BJ (cell line): ENCODE measurements around the gene F2. TPM values are rescaled to one million over a fixed set of nuclear protein-coding genes. Genes with fewer than 3 reads are reported as not detected.

Experiments used
- CTCF ChIA-PET: fragments of 350-600 bp; formaldehyde crosslinking; extraction: SDS; loops from one replicate; lab custom pipeline; 2021; ENCODE audit warnings: antibody characterized with exemption, inconsistent platforms; lab: Yijun Ruan, JAX
- POLR2A ChIA-PET: fragments of 300-600 bp; sonication (Branson Sonifier 250); formaldehyde crosslinking; extraction: SDS; loops from one replicate; lab custom pipeline; 2021; ENCODE audit warnings: antibody characterized with exemption; lab: Charles Lee
- DNase-seq: peaks from one replicate; pipeline ENCODE4 v3.0.0-alpha.2; 2011; ENCODE audit warnings: low read depth
- H3K27me3 ChIP-seq: 2 replicates; pipeline ENCODE4 v1.6.0; 2011; ENCODE audit warnings: low read length; ENCODE audit not compliant: control insufficient read depth, insufficient read depth
- H3K36me3 ChIP-seq: 2 replicates; pipeline ENCODE4 v1.5.1; 2011; ENCODE audit warnings: low read length; ENCODE audit not compliant: control insufficient read depth, insufficient read depth
- H3K4me3 ChIP-seq: 2 replicates; pipeline ENCODE4 v1.5.1; 2011; ENCODE audit warnings: low read depth, mild to moderate bottlenecking, control low read depth, low read length
- polyA plus RNA-seq: library from polyadenylated mRNA; depleted of rRNA; stranded (reverse); fragments of >200 nt; gene quantifications from 2 replicates; pipeline ENCODE4 v1.2.3, GENCODE V29; 2011
- TF ChIP-seq, protein P1 (sequence below): IDR thresholded peaks from 2 replicates; pipeline ENCODE4 v1.5.1; 2011; ENCODE audit warnings: low read depth, mild to moderate bottlenecking, control low read depth, inconsistent platforms, low read length, moderate library complexity; ENCODE audit not compliant: insufficient read depth

The F2 gene
- polyA plus RNA-seq, 1 experiment, result 0.05 TPM

DNA sequence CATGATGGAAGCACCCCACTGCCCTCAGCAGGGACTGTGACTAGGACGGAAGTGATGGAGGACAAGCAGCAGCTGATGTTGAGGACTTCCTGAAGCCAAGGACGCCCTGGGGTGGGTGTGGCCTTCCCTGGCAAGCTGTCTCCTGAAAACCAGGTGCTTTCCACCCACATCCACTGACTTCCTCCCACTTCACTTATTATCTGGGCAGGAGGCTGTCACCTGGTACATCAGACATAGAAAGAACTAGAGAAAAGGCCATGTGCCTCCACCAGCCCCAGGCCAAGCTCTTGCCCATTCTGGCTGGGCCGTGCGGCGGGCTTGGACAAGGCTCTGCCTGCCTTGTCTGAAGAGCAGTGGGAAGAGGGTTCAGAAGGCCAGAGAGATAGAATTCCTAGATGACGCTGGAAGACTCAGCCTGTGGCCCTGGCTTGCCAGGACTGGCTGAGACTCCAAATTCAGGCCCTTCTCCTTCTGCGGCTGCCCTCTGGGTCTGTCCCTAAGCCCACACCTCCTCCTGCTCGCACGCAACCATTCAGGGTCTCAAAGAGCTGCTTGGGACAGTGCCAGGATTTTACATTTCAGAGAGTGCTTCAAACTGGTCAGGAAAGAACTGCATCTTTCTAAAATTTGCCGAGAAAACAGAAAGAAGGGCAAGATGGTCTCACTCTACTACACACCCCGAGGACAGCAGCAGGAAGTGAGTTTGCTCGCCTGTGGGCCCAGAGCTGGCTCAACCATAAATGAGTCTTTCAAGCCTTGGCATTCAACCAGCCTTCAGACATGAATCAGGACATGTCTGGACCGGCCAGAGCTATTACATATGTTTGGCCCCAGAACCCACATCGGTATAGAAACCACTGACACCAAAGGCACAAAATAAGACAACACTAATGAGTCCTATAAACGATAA, 31.9 kb upstream of the F2 start:
- DNase-seq, result no peak
- CTCF ChIA-PET, result interaction anchor here (0.6 to 1.7 kb wide), 2 partner anchors 17 to 528 kb away, joined by 4 read pairs; partner anchors contain the start of gene DDB2
- TF ChIP-seq, protein P1, sequence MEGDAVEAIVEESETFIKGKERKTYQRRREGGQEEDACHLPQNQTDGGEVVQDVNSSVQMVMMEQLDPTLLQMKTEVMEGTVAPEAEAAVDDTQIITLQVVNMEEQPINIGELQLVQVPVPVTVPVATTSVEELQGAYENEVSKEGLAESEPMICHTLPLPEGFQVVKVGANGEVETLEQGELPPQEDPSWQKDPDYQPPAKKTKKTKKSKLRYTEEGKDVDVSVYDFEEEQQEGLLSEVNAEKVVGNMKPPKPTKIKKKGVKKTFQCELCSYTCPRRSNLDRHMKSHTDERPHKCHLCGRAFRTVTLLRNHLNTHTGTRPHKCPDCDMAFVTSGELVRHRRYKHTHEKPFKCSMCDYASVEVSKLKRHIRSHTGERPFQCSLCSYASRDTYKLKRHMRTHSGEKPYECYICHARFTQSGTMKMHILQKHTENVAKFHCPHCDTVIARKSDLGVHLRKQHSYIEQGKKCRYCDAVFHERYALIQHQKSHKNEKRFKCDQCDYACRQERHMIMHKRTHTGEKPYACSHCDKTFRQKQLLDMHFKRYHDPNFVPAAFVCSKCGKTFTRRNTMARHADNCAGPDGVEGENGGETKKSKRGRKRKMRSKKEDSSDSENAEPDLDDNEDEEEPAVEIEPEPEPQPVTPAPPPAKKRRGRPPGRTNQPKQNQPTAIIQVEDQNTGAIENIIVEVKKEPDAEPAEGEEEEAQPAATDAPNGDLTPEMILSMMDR, result no peak
- H3K4me3 ChIP-seq, result no peak overlapping the region
- POLR2A ChIA-PET, result no interaction called here
- no peaks in the 10 kb centered on the region for H3K27me3 ChIP-seq
- H3K36me3 ChIP-seq, result peaks cover 19% of the 10 kb centered on the region

DNA sequence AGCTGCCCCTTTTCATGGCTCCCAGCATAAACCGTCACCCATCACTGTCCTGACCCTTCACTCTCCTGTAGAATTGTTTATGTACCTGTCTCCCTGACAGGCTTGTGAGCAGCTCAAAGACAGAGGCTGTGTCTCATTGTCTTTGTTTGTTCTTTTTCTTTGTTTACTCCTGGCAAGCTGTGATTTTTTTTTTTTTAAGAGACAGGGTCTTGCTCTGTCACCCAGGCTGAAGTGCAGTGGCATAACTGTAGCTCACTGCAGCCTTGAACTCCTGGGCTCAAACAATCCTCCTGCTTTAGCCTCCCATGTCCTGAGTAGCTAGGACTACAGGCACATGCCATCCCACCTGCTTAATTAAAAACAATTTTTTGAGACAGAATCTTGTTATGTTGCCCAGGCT, 28.3 kb upstream of the F2 start:
- Histone ChIP-seq H3K27me3 (no peaks in the 10 kb centered on the region), H3K36me3 (peaks cover 37% of the 10 kb centered on the region), H3K4me3 (no peak overlapping the region)
- DNase-seq, result no peak
- ChIA-PET POLR2A (no interaction called here), CTCF (no interaction called here)
- TF ChIP-seq, protein P1, result no peak

DNA sequence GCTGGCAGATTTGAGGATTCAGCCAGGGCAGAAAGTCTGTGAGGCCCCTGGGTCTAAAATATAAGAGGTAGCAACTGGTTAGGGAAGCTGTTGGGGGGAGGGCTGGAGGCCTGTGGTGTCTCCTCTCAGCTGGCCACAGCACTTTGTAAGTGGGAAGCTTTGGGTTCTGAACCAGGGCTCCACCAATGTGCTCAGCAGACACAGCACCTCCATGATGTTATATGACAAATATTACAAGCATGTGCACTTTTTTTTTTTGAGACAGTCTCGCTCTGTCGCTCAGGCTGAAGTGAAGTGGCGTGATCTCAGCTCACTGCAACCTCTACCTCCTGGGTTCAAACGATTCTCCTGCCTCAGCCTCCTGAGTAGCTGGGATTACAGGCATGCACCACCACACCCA, 26.6 kb upstream of the F2 start:
- no peaks in the 10 kb centered on the region for H3K27me3 ChIP-seq
- ChIA-PET POLR2A (no interaction called here), CTCF (interaction anchor here (0.6 kb wide), 1 partner anchor 9 kb away, joined by 5 read pairs; no protein-coding TSS in a partner anchor)
- H3K36me3 ChIP-seq, result peaks cover 35% of the 10 kb centered on the region
- no peak overlapping the region for H3K4me3 ChIP-seq
- TF ChIP-seq, protein P1, result no peak
- no peak for DNase-seq

DNA sequence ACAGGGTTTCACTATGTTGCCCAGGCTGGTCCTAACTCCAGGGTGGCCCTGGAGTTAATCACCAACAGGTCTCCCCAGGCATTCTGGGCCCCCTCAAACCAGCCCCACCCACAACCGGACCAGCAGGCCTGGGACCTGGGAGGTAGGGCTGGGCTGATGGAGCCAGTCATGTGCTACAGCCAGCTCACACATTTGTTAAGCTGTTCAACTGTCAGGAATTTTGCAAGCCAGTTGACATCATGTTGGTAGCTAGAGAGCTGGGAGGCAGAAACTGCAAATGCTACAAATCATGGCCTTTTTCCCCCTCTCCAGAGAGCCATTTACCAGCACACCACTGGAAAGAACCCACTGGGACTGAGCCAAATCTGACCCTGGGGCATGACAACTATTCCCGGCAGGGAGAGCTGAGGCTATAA, 25.4 kb upstream of the F2 start:
- Histone ChIP-seq H3K4me3 (no peak overlapping the region), H3K36me3 (peaks cover 33% of the 10 kb centered on the region), H3K27me3 (no peaks in the 10 kb centered on the region)
- POLR2A ChIA-PET, result no interaction called here
- CTCF ChIA-PET, result interaction anchor here (0.9 kb wide), 1 partner anchor 9 kb away, joined by 3 read pairs; no protein-coding TSS in a partner anchor
- no peak for DNase-seq
- TF ChIP-seq, protein P1, result no peak

DNA sequence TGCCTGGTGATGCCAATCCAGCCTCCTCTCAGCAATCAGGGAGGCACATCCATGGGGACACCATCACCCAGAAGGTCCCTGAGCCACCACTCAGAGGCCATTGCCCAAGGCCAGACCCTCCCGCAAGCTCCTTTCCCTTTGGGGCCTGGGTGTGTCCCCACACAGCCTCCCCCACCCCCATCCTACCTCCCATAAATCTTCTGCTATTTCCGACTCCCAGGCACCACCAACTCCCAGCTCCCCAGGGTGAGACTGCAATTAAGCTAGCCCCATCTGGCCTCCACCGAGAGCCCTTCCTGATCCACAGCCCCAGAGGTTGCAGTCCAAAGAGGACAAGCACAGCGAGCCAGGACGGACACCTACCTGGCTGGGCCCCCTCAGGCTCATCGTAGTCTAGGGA, 24.9 kb upstream of the F2 start:
- Histone ChIP-seq H3K4me3 (no peak overlapping the region), H3K36me3 (peaks cover 33% of the 10 kb centered on the region), H3K27me3 (no peaks in the 10 kb centered on the region)
- ChIA-PET CTCF (interaction anchor here (0.9 kb wide), 1 partner anchor 9 kb away, joined by 3 read pairs; no protein-coding TSS in a partner anchor), POLR2A (no interaction called here)
- no peak for DNase-seq
- TF ChIP-seq, protein P1, result no peak
